GM12801 (cell line): ENCODE measurements around the gene PPEF2.

Experiments used
- CTCF ChIP-seq: IDR thresholded peaks from one replicate; pipeline ENCODE4 v1.5.1; 2011; ENCODE audit warnings: control low read depth; ENCODE audit not compliant: insufficient read length; ENCODE audit errors: extremely low read depth

The PPEF2 gene

GRCh38 chr4:75821966-75822365 is 80.3 kb downstream of the PPEF2 start:
- no peak for TF ChIP-seq CTCF

- TF ChIP-seq CTCF: no peak
Measured at GRCh38 chr4:75821216-75821615, 81.0 kb downstream of the PPEF2 start.

GRCh38 chr4:75820676-75821075 is 81.6 kb downstream of the PPEF2 start:
- TF ChIP-seq CTCF: no peak

GRCh38 chr4:75820197-75820596 is 82.1 kb downstream of the PPEF2 start:
- no peak for TF ChIP-seq CTCF

- TF ChIP-seq CTCF: no peak
Measured at GRCh38 chr4:75819121-75819520, 83.1 kb downstream of the PPEF2 start.

- no peak for TF ChIP-seq CTCF
Measured at GRCh38 chr4:75817901-75818300, 84.4 kb downstream of the PPEF2 start.
